ENCODE data around the gene CTNNA2.

Gene CTNNA2

GRCh38 chr2:80035749-80036285, 523.0 kb downstream of the CTNNA2 start:
- ChIA-PET POLR2A (no interaction called here), CTCF (no interaction called here)
- no peak for DNase-seq (ENCODE audit: extremely low spot score)
- TF ChIP-seq CTCF (IDR thresholded peaks at IDR 0.05; ENCODE audit: control extremely low read depth, extremely low read depth, low read depth, missing control alignments) = no peak

GRCh38 chr2:80037310-80037709, 524.5 kb downstream of the CTNNA2 start:
- TF ChIP-seq CTCF (IDR thresholded peaks at IDR 0.05; ENCODE audit: control extremely low read depth, extremely low read depth, low read depth, missing control alignments) = no peak
- ChIA-PET CTCF (interaction anchor here (1.2 to 1.3 kb wide), 2 partner anchors 21 to 24 kb away, joined by 3 read pairs; no protein-coding TSS in a partner anchor), POLR2A (no interaction called here)
- no peak for DNase-seq (ENCODE audit: extremely low spot score)

- ChIA-PET POLR2A (no interaction called here), CTCF (no interaction called here)
- TF ChIP-seq CTCF (IDR thresholded peaks at IDR 0.05; ENCODE audit: control extremely low read depth, extremely low read depth, low read depth, missing control alignments) = no peak
- no peak for DNase-seq (ENCODE audit: extremely low spot score)
Observed at GRCh38 chr2:80040226-80040625, 527.4 kb downstream of the CTNNA2 start.

GRCh38 chr2:80042635-80043034, 529.8 kb downstream of the CTNNA2 start:
- POLR2A ChIA-PET = no interaction called here
- CTCF ChIA-PET = no interaction called here
- TF ChIP-seq CTCF (IDR thresholded peaks at IDR 0.05; ENCODE audit: control extremely low read depth, extremely low read depth, low read depth, missing control alignments) = no peak

GRCh38 chr2:80048296-80048695, 535.4 kb downstream of the CTNNA2 start:
- no peak for DNase-seq (ENCODE audit: extremely low spot score)
- no peak for TF ChIP-seq CTCF (IDR thresholded peaks at IDR 0.05; ENCODE audit: control extremely low read depth, extremely low read depth, low read depth, missing control alignments)
- CTCF ChIA-PET = no interaction called here
- POLR2A ChIA-PET = no interaction called here

More at GRCh38 chr2:80042635-80043034, 529.8 kb downstream of the CTNNA2 start:
- DNase-seq (ENCODE audit: extremely low spot score) = no peak

- no peak for TF ChIP-seq CTCF (IDR thresholded peaks at IDR 0.05; ENCODE audit: control extremely low read depth, extremely low read depth, low read depth, missing control alignments)
- ChIA-PET POLR2A (no interaction called here), CTCF (no interaction called here)
- no peak for DNase-seq (ENCODE audit: extremely low spot score)
Observed at GRCh38 chr2:80050246-80050645, 537.4 kb downstream of the CTNNA2 start.
